Large intestine (tissue), 12 donors: ENCODE data around the gene PIAS4. TPM values are rescaled to one million over a fixed set of nuclear protein-coding genes. Genes with fewer than 3 reads are reported as not detected.

Source experiments
- DNase-seq, 2 donors: peaks; one replicate each; pipeline versions ENCODE4 v3.0.0 to v3.0.0-alpha.2; 2013
- H3K27ac ChIP-seq: one replicate; pipeline ENCODE4 v1.5.1; 2013; ENCODE audit warnings: low read length
- H3K27me3 ChIP-seq: 2 replicates; pipeline ENCODE4 v1.6.1; 2013; ENCODE audit warnings: low read length; ENCODE audit not compliant: control insufficient read depth, insufficient read depth
- H3K36me3 ChIP-seq: 2 replicates; pipeline ENCODE4 v1.6.1; 2013; ENCODE audit warnings: low read length; ENCODE audit not compliant: control insufficient read depth, insufficient read depth
- H3K4me1 ChIP-seq: one replicate; pipeline ENCODE4 v1.6.1; 2013; ENCODE audit warnings: low read length; ENCODE audit not compliant: control insufficient read depth, insufficient read depth
- H3K4me3 ChIP-seq: one replicate; pipeline ENCODE4 v1.5.1; 2013; ENCODE audit warnings: low read length
- H3K9me3 ChIP-seq: one replicate; pipeline ENCODE4 v1.6.1; 2013; ENCODE audit warnings: mild to moderate bottlenecking, low read depth, low read length, moderate library complexity; ENCODE audit not compliant: control insufficient read depth
- WGBS: methylation state at CpG from one replicate; pipeline ENCODE4 v1.1.5; 2013; ENCODE audit warnings: low lambda C conversion rate; ENCODE audit not compliant: insufficient coverage; 5-methylcytosine and 5-hydroxymethylcytosine counted together
- long read RNA-seq, 11 donors: transcript quantifications; one replicate each; lab custom pipeline, GENCODE V29; 2026
- polyA plus RNA-seq: library from polyadenylated mRNA; unstranded; fragments of 120-200 nt; gene quantifications from one replicate; pipeline ENCODE4 v1.2.1, GENCODE V29; 2013

Gene PIAS4, protein sequence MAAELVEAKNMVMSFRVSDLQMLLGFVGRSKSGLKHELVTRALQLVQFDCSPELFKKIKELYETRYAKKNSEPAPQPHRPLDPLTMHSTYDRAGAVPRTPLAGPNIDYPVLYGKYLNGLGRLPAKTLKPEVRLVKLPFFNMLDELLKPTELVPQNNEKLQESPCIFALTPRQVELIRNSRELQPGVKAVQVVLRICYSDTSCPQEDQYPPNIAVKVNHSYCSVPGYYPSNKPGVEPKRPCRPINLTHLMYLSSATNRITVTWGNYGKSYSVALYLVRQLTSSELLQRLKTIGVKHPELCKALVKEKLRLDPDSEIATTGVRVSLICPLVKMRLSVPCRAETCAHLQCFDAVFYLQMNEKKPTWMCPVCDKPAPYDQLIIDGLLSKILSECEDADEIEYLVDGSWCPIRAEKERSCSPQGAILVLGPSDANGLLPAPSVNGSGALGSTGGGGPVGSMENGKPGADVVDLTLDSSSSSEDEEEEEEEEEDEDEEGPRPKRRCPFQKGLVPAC
- polyA plus RNA-seq: 26.8 TPM
- long read RNA-seq, donor 1, transcript PIAS4-201 (11 exons, 3,159 nt): major isoform, 6 of 6 reads
- long read RNA-seq, donor 1, partial matches to known transcripts: 0 of 6 reads
- long read RNA-seq, donor 1, other reads (novel, unspliced or antisense): 0 of 6 reads
- long read RNA-seq, donor 2, transcript PIAS4-201 (11 exons, 3,159 nt): major isoform, 5 of 7 reads
- long read RNA-seq, donor 2, partial matches to known transcripts: 0 of 7 reads
- long read RNA-seq, donor 2, other reads (novel, unspliced or antisense): 0 of 7 reads
- long read RNA-seq, donor 3: 0 reads
- long read RNA-seq, donor 4, partial matches to known transcripts: 0 of 1 reads
- long read RNA-seq, donor 4, other reads (novel, unspliced or antisense): 0 of 1 reads
- long read RNA-seq, donor 5, transcript PIAS4-201 (11 exons, 3,159 nt): major isoform, 5 of 5 reads
- long read RNA-seq, donor 5, partial matches to known transcripts: 0 of 5 reads
- long read RNA-seq, donor 5, other reads (novel, unspliced or antisense): 0 of 5 reads
- long read RNA-seq, donor 6, transcript PIAS4-201 (11 exons, 3,159 nt): major isoform, 12 of 12 reads
- long read RNA-seq, donor 6, partial matches to known transcripts: 0 of 12 reads
- long read RNA-seq, donor 6, other reads (novel, unspliced or antisense): 0 of 12 reads
- long read RNA-seq, donor 7, transcript PIAS4-201 (11 exons, 3,159 nt): major isoform, 5 of 5 reads
- long read RNA-seq, donor 7, partial matches to known transcripts: 0 of 5 reads
- long read RNA-seq, donor 7, other reads (novel, unspliced or antisense): 0 of 5 reads
- long read RNA-seq, donor 8, transcript PIAS4-201 (11 exons, 3,159 nt): major isoform, 6 of 286 reads
- long read RNA-seq, donor 8, partial matches to known transcripts: 159 of 286 reads
- long read RNA-seq, donor 8, other reads (novel, unspliced or antisense): 121 of 286 reads
- long read RNA-seq, donor 9, transcript PIAS4-201 (11 exons, 3,159 nt): major isoform, 6 of 12 reads
- long read RNA-seq, donor 9, partial matches to known transcripts: 0 of 12 reads
- long read RNA-seq, donor 9, other reads (novel, unspliced or antisense): 6 of 12 reads
- long read RNA-seq, donor 10, transcript PIAS4-201 (11 exons, 3,159 nt): major isoform, 9 of 24 reads
- long read RNA-seq, donor 10, partial matches to known transcripts: 8 of 24 reads
- long read RNA-seq, donor 10, other reads (novel, unspliced or antisense): 5 of 24 reads
- long read RNA-seq, donor 11, transcript PIAS4-201 (11 exons, 3,159 nt): major isoform, 8 of 18 reads
- long read RNA-seq, donor 11, partial matches to known transcripts: 10 of 18 reads
- long read RNA-seq, donor 11, other reads (novel, unspliced or antisense): 0 of 18 reads

DNA sequence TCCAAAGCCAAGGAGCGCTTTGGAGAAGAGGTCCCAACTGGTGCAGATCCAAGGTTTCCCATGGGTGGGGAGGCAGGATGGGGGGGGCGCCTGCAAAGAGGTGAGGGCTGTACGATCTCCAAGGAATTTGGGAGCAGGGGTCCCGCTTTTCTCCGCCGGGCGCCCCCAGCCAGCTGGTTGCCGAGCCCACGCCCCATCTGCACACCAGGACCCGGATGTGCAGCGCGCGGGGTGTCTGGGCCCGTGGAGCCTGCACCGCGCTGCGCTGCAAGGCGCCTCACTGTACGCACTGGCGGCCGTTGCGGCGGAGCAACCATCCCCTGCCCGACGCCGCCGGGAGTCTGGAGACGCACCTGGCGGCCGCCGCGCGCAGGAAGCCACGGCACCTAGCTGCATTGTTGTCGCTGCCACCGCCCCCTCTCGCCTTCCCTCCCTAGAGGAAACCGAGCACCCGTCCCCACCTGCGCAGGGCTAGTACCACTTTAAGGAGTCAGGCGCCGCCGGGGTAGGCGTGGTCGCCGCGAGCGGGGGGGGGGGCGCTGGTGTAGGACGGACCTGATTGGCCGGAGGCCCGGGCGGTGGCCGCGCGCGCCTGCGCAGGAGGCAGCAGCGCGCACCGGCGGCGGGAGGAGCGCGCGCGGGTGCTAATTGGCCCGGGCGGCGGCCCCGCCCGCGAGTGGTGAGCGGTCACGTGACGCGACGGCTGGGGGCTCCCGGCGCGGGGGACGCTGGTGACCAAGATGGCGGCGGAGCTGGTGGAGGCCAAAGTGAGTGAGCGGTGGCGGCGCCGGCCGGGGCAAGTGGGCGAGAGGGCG lies at the start of gene PIAS4:
TSS of gene PIAS4 (plus strand) at position 716 of the 815 bp plus-strand sequence. CDS start at position 741, 25 bp downstream.
- peak within 1 kb of the TSS; percentile 98 for H3K4me3 ChIP-seq
- DNase-seq: peak; percentile 97 to 99
- H3K9me3 ChIP-seq: no peaks in the 10 kb centered on the region
- no peaks in the 10 kb centered on the region for H3K27me3 ChIP-seq
- H3K4me1 ChIP-seq: peaks cover 30% of the 10 kb centered on the region
- peaks cover 11% of the 10 kb centered on the region for H3K36me3 ChIP-seq
- WGBS: no CpG with 5 or more reads among the region's 91 CpGs
- peak within 1 kb of the TSS; percentile 87 for H3K27ac ChIP-seq

- Histone ChIP-seq H3K36me3 (peaks cover 69% of the 10 kb centered on the region), H3K27ac (no peak overlapping the region), H3K27me3 (no peaks in the 10 kb centered on the region), H3K9me3 (peaks cover 11% of the 10 kb centered on the region), H3K4me3 (no peak overlapping the region), H3K4me1 (no peaks in the 10 kb centered on the region)
- no CpG with 5 or more reads among the region's 86 CpGs for WGBS
- no peak for DNase-seq
Measured at GRCh38 chr19:3958836-3959765, 48.4 kb upstream of the PIAS4 start.

- H3K4me3 ChIP-seq: no peak overlapping the region
- H3K27ac ChIP-seq: no peak overlapping the region
- H3K36me3 ChIP-seq: peaks cover 74% of the 10 kb centered on the region
Measured at GRCh38 chr19:3959766-3960131, 47.8 kb upstream of the PIAS4 start.

GRCh38 chr19:3961007-3961406 lies 46.5 kb upstream of the PIAS4 start:
- WGBS: no CpG with 5 or more reads among the region's 24 CpGs
- H3K36me3 ChIP-seq: peaks cover 79% of the 10 kb centered on the region
- no peaks in the 10 kb centered on the region for H3K27me3 ChIP-seq
- no peak overlapping the region for H3K27ac ChIP-seq
- H3K4me1 ChIP-seq: peaks cover 4% of the 10 kb centered on the region
- peaks cover 11% of the 10 kb centered on the region for H3K9me3 ChIP-seq
- H3K4me3 ChIP-seq: no peak overlapping the region
- no peak for DNase-seq

More at GRCh38 chr19:3959766-3960131, 47.8 kb upstream of the PIAS4 start:
- peaks cover 11% of the 10 kb centered on the region for H3K9me3 ChIP-seq
- WGBS: no CpG with 5 or more reads among the region's 15 CpGs
- no peaks in the 10 kb centered on the region for H3K4me1 ChIP-seq
- no peaks in the 10 kb centered on the region for H3K27me3 ChIP-seq
- DNase-seq: no peak

DNA sequence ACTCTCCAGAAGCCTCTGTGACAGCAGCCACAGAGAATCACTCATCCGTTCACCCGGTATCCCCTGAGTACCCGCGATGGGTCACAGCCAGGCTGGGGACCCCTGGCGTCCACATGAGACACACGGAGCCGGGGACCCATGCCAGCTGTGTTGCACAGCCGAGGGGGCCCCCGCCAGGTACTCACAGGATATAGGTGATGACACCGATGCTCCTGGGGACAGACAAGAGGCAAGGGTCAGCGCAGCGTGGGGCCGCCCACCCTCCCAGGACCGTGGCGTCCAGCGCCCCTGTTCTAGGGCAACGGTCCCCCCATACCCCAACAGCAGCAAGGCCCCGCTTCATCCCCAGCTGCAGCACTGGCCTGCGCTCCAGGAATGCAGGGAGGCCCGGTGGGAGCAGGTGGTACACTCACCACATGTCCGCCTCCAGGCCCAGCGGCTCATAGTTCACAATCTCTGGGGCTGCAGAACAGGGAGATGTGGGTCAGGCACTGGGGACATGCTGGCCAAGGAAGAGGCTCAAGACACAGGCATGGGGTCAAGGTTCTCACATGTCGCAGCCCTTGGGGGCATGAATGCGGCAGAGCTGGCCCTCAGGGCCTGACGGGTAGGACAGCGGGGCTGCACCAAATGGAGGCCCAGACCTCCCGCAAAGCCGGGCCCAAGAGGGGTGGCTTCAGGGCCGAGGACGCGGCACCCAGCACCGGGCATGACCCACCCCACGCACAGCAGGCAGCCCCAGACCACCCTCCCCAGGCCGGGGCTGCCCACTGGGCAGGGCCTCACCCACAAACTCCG lies 43.9 kb upstream of the PIAS4 start:
- Histone ChIP-seq H3K4me1 (peaks cover 23% of the 10 kb centered on the region), H3K36me3 (peaks cover 81% of the 10 kb centered on the region), H3K9me3 (peaks cover 7% of the 10 kb centered on the region), H3K27ac (no peak overlapping the region), H3K27me3 (no peaks in the 10 kb centered on the region), H3K4me3 (no peak overlapping the region)
- no CpG with 5 or more reads among the region's 35 CpGs for WGBS
- no peak for DNase-seq

DNA sequence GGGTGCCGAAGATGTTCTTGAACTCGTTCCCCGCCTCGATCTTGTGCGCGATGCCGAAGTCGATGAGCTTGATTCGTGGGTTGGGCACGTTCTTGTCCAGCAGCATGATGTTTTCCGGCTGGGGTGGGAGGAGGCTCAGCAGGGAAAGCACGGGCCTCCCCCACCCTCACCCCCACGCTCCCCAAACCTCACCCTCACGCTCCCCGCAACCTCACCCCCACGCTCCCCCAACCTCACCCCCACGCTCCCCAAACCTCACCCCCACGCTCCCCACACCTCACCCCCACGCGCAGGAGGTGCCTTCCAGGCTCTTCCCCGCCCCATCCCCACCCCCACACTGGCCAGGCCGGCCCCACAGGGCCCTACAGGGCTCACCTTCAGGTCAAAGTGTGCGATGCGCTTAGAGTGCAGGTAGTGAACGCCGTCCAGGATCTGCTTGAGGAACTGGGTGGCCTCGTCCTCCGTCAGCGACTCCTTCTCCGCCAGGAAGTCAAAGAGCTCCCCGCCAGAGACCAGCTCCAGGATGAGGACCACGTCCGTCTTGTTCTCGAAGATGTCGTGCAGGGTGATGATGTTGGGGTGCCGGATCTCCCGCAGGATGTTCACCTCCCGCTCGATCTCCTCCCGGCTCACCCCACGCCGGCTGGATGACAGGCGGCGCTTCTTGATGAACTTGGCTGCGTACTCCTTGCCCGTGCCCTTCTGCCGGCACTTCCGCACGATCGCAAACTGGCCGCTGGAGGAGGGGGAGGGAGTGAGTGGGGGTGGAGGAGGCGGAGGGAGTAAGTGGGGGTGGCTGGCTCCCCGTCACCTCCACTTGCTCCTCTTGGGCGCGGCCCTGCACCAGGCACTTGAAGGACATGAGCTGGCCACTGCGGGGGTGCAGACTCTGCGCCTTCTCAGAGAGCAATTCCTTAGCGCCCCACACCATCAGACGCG lies 43.0 kb upstream of the PIAS4 start:
- Histone ChIP-seq H3K9me3 (peaks cover 2% of the 10 kb centered on the region), H3K4me3 (no peak overlapping the region), H3K36me3 (peaks cover 82% of the 10 kb centered on the region), H3K4me1 (peaks cover 32% of the 10 kb centered on the region), H3K27me3 (no peaks in the 10 kb centered on the region), H3K27ac (no peak overlapping the region)
- no peak for DNase-seq
- 80% methylated on average over 1 of the region's 60 CpGs for WGBS
